CD14-positive monocyte (primary cell): ENCODE results near the gene CKMT2. TPM values are rescaled to one million over a fixed set of nuclear protein-coding genes. Genes with fewer than 3 reads are reported as not detected.

ENCODE experiments used
- DNase-seq, 3 donors: peaks; one replicate each; pipeline ENCODE4 v3.0.0-alpha.2; 2011 to 2022
- H2AFZ ChIP-seq: 2 replicates; pipeline ENCODE4 v1.6.0; 2012; ENCODE audit warnings: mild to moderate bottlenecking, low read depth, low read length, inconsistent platforms; ENCODE audit not compliant: insufficient read depth, poor library complexity, severe bottlenecking
- H3K27ac ChIP-seq, 2 donors: 1 replicate in 1 of 2; 2 replicates in 1 of 2; pipeline ENCODE4 v1.5.1; 2012 to 2013; ENCODE audit warnings: low read length in 2 of 2, control low read depth in 1 of 2, inconsistent platforms in 1 of 2, low read depth in 1 of 2, mild to moderate bottlenecking in 1 of 2
- H3K27me3 ChIP-seq, 2 donors: one replicate each; pipeline versions ENCODE4 v1.6.0 to v1.6.1; 2011 to 2013; ENCODE audit warnings: low read length in 2 of 2; ENCODE audit not compliant: control insufficient read depth in 2 of 2, insufficient read depth in 2 of 2
- H3K36me3 ChIP-seq, 2 donors: replicated peaks in 1 of 2; 1 replicate in 1 of 2; 2 replicates in 1 of 2; pipeline versions ENCODE4 v1.5.1 to v1.6.1; 2012 to 2013; ENCODE audit warnings: low read length in 2 of 2, control low read depth in 1 of 2, inconsistent platforms in 1 of 2, mild to moderate bottlenecking in 1 of 2; ENCODE audit not compliant: insufficient read depth in 2 of 2, control insufficient read depth in 1 of 2
- H3K4me1 ChIP-seq, 2 donors: 1 replicate in 1 of 2; 2 replicates in 1 of 2; pipeline versions ENCODE4 v1.5.1 to v1.6.1; 2012 to 2013; ENCODE audit warnings: low read length in 2 of 2, control low read depth in 1 of 2, inconsistent platforms in 1 of 2, mild to moderate bottlenecking in 1 of 2, moderate library complexity in 1 of 2; ENCODE audit not compliant: insufficient read depth in 2 of 2, control insufficient read depth in 1 of 2
- H3K4me2 ChIP-seq: replicated peaks from 2 replicates; pipeline ENCODE3; 2012; ENCODE audit warnings: low read length, moderate library complexity, mild to moderate bottlenecking; ENCODE audit not compliant: poor library complexity, severe bottlenecking; ENCODE audit errors: extremely low read depth
- H3K4me3 ChIP-seq, 3 experiments: fragments of 200-600 bp in 1 of 3; sonication (generic) in 1 of 3; replicated peaks in 1 of 3; 1 replicate in 2 of 3; 2 replicates in 1 of 3; pipeline ENCODE4 v1.5.1; 2011 to 2013; ENCODE audit warnings: low read length in 3 of 3, mild to moderate bottlenecking in 3 of 3, control low read depth in 2 of 3, low read depth in 2 of 3, inconsistent platforms in 1 of 3, moderate library complexity in 1 of 3
- H3K79me2 ChIP-seq: 2 replicates; pipeline ENCODE4 v1.6.0; 2012; ENCODE audit warnings: mild to moderate bottlenecking, control low read depth, inconsistent platforms, low read length, moderate library complexity; ENCODE audit not compliant: insufficient read depth
- H3K9ac ChIP-seq: 2 replicates; pipeline ENCODE4 v1.6.0; 2017; ENCODE audit warnings: low read length, mild to moderate bottlenecking; ENCODE audit not compliant: insufficient read depth, poor library complexity, severe bottlenecking
- H3K9me3 ChIP-seq, 2 donors: replicated peaks in 1 of 2; 1 replicate in 1 of 2; 2 replicates in 1 of 2; pipeline versions ENCODE4 v1.5.1 to v1.6.1; 2012 to 2013; ENCODE audit warnings: low read length in 2 of 2, control low read depth in 1 of 2; ENCODE audit not compliant: control insufficient read depth in 1 of 2, insufficient read depth in 1 of 2
- H4K20me1 ChIP-seq: 2 replicates; pipeline ENCODE4 v1.6.0; 2012; ENCODE audit warnings: mild to moderate bottlenecking, low read length, control low read depth, moderate library complexity; ENCODE audit not compliant: insufficient read depth
- H3K27ac Mint-ChIP-seq, 7 donors: one replicate each; pipeline ENCODE4 v1.8.0; 2020; ENCODE audit warnings: mild to moderate bottlenecking in 7 of 7, mixed read lengths in 7 of 7, moderate library complexity in 6 of 7, inconsistent platforms in 2 of 7
- H3K27me3 Mint-ChIP-seq, 3 donors: one replicate each; pipeline ENCODE4 v1.8.0; 2021 to 2022; ENCODE audit warnings: low read depth in 3 of 3, mild to moderate bottlenecking in 3 of 3, mixed read lengths in 3 of 3, moderate library complexity in 3 of 3, inconsistent platforms in 1 of 3
- H3K36me3 Mint-ChIP-seq, 2 donors: one replicate each; pipeline ENCODE4 v1.8.0; 2020; ENCODE audit warnings: mixed read lengths in 2 of 2, inconsistent platforms in 1 of 2, mild to moderate bottlenecking in 1 of 2
- H3K4me1 Mint-ChIP-seq: one replicate; pipeline ENCODE4 v1.8.0; 2020; ENCODE audit warnings: mild to moderate bottlenecking, mixed read lengths
- H3K4me3 Mint-ChIP-seq, 2 donors: one replicate each; pipeline ENCODE4 v1.8.0; 2020; ENCODE audit warnings: mild to moderate bottlenecking in 2 of 2, mixed read lengths in 2 of 2, moderate library complexity in 1 of 2
- H3K9me3 Mint-ChIP-seq, 7 donors: one replicate each; pipeline ENCODE4 v1.8.0; 2020 to 2022; ENCODE audit warnings: mixed read lengths in 7 of 7, mild to moderate bottlenecking in 6 of 7, moderate library complexity in 6 of 7, inconsistent platforms in 2 of 7
- WGBS: methylation state at CpG from one replicate; pipeline ENCODE4 v1.1.5; 2013; ENCODE audit warnings: missing lambda C conversion rate; ENCODE audit not compliant: insufficient coverage; 5-methylcytosine and 5-hydroxymethylcytosine counted together
- intact Hi-C, 2 donors: fragments of 100-400 bp; cut with micrococcal nuclease; formaldehyde crosslinking; loops; one replicate each; pipeline versions ENCODE4 v1.15.0 to v1.15.1; 2023
- polyA plus RNA-seq, 3 donors: library from polyadenylated mRNA; depleted of rRNA in 1 of 3; unstranded in 2 of 3; stranded (reverse) in 1 of 3; fragments of 300-500 nt in 2 of 3; fragments of >200 nt in 1 of 3; fragmentation: Illumina TruSeq in 2 of 3; gene quantifications; 1 replicate in 2 of 3; 2 replicates in 1 of 3; pipeline ENCODE4 v1.2.3, GENCODE V29; 2012 to 2021
- TF ChIP-seq, protein P1 (sequence below): fragments of 200-600 bp; IDR thresholded peaks from one replicate; pipeline ENCODE4 v1.8.0; 2022; ENCODE audit warnings: antibody characterized with exemption, mild to moderate bottlenecking

CKMT2 gene
- polyA plus RNA-seq, 3 donors, result not detected

DNA sequence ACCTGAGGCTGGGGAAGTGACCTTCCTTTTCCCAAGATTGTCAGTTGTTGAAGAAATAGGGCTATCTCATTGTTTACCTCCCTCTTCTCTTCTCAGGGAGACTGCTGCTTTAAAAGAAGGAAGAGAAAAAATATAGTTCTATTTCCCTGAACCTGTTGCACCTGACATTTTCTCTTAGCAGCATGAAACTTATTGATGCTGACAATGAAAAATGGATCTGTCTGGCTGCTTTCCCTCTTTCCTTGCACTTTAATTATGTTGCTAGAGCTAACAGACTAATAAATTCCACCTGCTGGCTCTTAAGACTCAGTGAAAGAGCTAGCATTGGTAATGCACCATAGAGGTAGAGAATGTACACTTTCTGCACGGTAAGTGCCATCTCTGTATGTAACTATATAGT, 6.2 kb upstream of the CKMT2 start:
- Histone ChIP-seq H2AFZ (no peak overlapping the region), H3K4me1 (no peaks in the 10 kb centered on the region), H3K4me3 (no peak overlapping the region), H3K9me3 (no peaks in the 10 kb centered on the region), H3K36me3 (no peaks in the 10 kb centered on the region), H3K27me3 (no peaks in the 10 kb centered on the region), H3K4me2 (no peak overlapping the region), H3K9ac (no peak overlapping the region), H3K27ac (no peak overlapping the region), H3K79me2 (no peaks in the 10 kb centered on the region), H4K20me1 (no peaks in the 10 kb centered on the region)
- Mint-ChIP-seq H3K27me3 (peaks cover 2 to 3% (median 2%) of the 10 kb centered on the region in 3 donors), H3K36me3 (no peaks in the 10 kb centered on the region), H3K4me3 (no peak overlapping the region), H3K9me3 (no peaks in the 10 kb centered on the region), H3K4me1 (peaks cover 3% of the 10 kb centered on the region), H3K27ac (no peak overlapping the region)
- no peak for DNase-seq
- TF ChIP-seq, protein P1, sequence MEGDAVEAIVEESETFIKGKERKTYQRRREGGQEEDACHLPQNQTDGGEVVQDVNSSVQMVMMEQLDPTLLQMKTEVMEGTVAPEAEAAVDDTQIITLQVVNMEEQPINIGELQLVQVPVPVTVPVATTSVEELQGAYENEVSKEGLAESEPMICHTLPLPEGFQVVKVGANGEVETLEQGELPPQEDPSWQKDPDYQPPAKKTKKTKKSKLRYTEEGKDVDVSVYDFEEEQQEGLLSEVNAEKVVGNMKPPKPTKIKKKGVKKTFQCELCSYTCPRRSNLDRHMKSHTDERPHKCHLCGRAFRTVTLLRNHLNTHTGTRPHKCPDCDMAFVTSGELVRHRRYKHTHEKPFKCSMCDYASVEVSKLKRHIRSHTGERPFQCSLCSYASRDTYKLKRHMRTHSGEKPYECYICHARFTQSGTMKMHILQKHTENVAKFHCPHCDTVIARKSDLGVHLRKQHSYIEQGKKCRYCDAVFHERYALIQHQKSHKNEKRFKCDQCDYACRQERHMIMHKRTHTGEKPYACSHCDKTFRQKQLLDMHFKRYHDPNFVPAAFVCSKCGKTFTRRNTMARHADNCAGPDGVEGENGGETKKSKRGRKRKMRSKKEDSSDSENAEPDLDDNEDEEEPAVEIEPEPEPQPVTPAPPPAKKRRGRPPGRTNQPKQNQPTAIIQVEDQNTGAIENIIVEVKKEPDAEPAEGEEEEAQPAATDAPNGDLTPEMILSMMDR, result no peak
- WGBS, result no CpG with 5 or more reads among the region's 1 CpG
- intact Hi-C loops, result no loop called here

DNA sequence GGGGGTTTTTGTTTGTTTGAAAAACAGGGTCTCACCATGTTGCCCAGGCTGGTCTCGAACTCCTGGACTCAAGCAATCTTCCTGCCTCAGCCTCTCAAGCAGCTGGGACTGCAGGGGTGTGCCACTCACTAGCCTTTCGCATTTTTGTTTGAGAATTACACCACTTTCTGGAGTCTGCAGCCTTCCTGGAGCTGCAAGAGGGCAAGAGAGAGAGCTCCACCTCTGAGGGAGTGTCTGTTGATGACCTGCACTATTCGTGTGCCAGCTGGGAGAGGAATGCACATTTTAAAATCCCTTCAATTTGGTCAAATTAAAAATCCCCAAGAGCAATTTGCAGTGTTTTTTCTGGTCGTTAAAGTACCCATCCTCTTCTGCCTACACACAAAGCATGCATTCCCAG, 5.0 kb upstream of the CKMT2 start:
- Histone ChIP-seq H3K36me3 (no peaks in the 10 kb centered on the region), H3K9me3 (no peaks in the 10 kb centered on the region), H3K27me3 (peaks cover 0 to 4% of the 10 kb centered on the region in 2 donors), H3K27ac (no peak overlapping the region), H3K9ac (no peak overlapping the region), H4K20me1 (no peaks in the 10 kb centered on the region), H3K4me2 (no peak overlapping the region), H3K79me2 (no peaks in the 10 kb centered on the region), H2AFZ (no peak overlapping the region), H3K4me3 (no peak overlapping the region), H3K4me1 (no peaks in the 10 kb centered on the region)
- H3K4me3 Mint-ChIP-seq, result no peak overlapping the region
- 100% methylated on average over 2 of the region's 4 CpGs for WGBS
- H3K36me3 Mint-ChIP-seq, result no peaks in the 10 kb centered on the region
- peaks cover 2 to 13% (median 7%) of the 10 kb centered on the region in 3 donors for H3K27me3 Mint-ChIP-seq
- no peak for DNase-seq
- H3K9me3 Mint-ChIP-seq, result no peaks in the 10 kb centered on the region
- TF ChIP-seq, protein P1, result no peak
- no peak overlapping the region for H3K27ac Mint-ChIP-seq
- intact Hi-C loops, result no loop called here
- peaks cover 7% of the 10 kb centered on the region for H3K4me1 Mint-ChIP-seq
